Esophagus muscularis mucosa (tissue), 4 donors: ENCODE results near the gene KRT23. TPM values are rescaled to one million over a fixed set of nuclear protein-coding genes. Genes with fewer than 3 reads are reported as not detected.

Source experiments
- DNase-seq: peaks from one replicate; pipeline ENCODE4 v3.0.0-alpha.2; 2017; ENCODE audit errors: extremely low spot score
- H3K27ac ChIP-seq, 4 donors: fragments of 200-600 bp; sonication (generic); replicated peaks in 1 of 4; 1 replicate in 3 of 4; 2 replicates in 1 of 4; pipeline ENCODE4 v1.5.1; 2016 to 2019; ENCODE audit warnings: mild to moderate bottlenecking in 1 of 4
- H3K27me3 ChIP-seq, 4 donors: fragments of 200-600 bp; sonication (generic); one replicate each; pipeline versions ENCODE4 v1.5.1 to v1.6.0; 2016 to 2019
- H3K36me3 ChIP-seq, 4 donors: fragments of 200-600 bp; sonication (generic); one replicate each; pipeline ENCODE4 v1.5.1; 2016 to 2019
- H3K4me1 ChIP-seq, 4 donors: fragments of 200-600 bp; sonication (generic); one replicate each; pipeline ENCODE4 v1.5.1; 2016 to 2019
- H3K4me3 ChIP-seq, 4 donors: fragments of 200-600 bp; sonication (generic); 1 replicate in 2 of 4; 2 replicates in 2 of 4; pipeline ENCODE4 v1.5.1; 2016 to 2019; ENCODE audit warnings: mild to moderate bottlenecking in 4 of 4, moderate library complexity in 1 of 4
- H3K9me3 ChIP-seq, 4 donors: fragments of 200-600 bp; sonication (generic); 1 replicate in 3 of 4; 2 replicates in 1 of 4; pipeline ENCODE4 v1.5.1; 2016 to 2019
- EP300 ChIP-seq: sonication (generic); formaldehyde crosslinking; IDR thresholded peaks from one replicate; pipeline ENCODE4 v1.6.1; 2017; ENCODE audit warnings: antibody characterized with exemption
- POLR2A ChIP-seq: fragments of 450-650 bp; IDR thresholded peaks from one replicate; pipeline ENCODE4 v1.6.1; 2017; ENCODE audit warnings: antibody characterized with exemption, moderate library complexity, mild to moderate bottlenecking, low read depth
- POLR2AphosphoS5 ChIP-seq, 2 donors: sonication (generic); formaldehyde crosslinking; IDR thresholded peaks; one replicate each; pipeline ENCODE4 v1.6.1; 2017; ENCODE audit warnings: antibody characterized with exemption in 2 of 2
- WGBS: methylation state at CpG from one replicate; pipeline ENCODE4 v1.1.5; 2018; 5-methylcytosine and 5-hydroxymethylcytosine counted together
- intact Hi-C: fragments of 100-400 bp; cut with DNase I; formaldehyde crosslinking; loops from one replicate; pipeline ENCODE4 v1.15.1; 2023
- total RNA-seq, 4 donors: library from RNA; depleted of rRNA; stranded (reverse); fragments of >200 nt; gene quantifications; one replicate each; pipeline versions ENCODE4 v1.1.0 to v1.2.1, GENCODE V29; 2016
- TF ChIP-seq, protein P1 (sequence below), 3 experiments: fragments of 200-600 bp in 2 of 3; fragments of 450-650 bp in 1 of 3; sonication (generic) in 2 of 3; IDR thresholded peaks; one replicate each; pipeline ENCODE4 v1.5.1; 2017 to 2019; ENCODE audit warnings: antibody characterized with exemption in 3 of 3, mild to moderate bottlenecking in 2 of 3, moderate library complexity in 1 of 3

Gene KRT23
- under 1 TPM in 1 of 4 donors, not detected in 3; 0.50 TPM for total RNA-seq

DNA sequence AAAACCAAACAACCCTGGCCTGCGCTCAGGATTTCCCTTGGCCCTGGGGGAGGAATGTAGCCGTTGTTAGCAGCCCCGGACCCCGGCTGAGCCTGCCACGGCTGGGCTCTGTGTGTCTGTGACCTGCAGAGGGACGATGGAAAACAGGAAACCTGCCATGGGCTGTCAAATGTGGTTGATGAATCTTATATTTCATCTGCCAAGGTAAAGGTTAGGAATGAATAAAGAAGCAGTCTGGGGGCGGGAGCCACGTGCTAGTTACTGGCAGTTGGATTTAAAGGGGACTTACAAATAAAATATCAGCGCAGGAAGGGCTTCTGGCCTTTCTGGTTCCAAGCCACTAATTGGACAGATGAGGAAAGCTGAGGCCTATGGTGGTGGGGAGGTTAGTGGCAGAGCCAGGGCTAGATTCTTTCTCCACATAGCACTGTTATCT, at the start of gene KRT23:
KRT23 (minus strand) TSS at position 263 of the 436 bp plus-strand sequence. CDS start 1,043 bp downstream, outside the sequence.
- DNase-seq, result no peak
- TF ChIP-seq, protein P1, sequence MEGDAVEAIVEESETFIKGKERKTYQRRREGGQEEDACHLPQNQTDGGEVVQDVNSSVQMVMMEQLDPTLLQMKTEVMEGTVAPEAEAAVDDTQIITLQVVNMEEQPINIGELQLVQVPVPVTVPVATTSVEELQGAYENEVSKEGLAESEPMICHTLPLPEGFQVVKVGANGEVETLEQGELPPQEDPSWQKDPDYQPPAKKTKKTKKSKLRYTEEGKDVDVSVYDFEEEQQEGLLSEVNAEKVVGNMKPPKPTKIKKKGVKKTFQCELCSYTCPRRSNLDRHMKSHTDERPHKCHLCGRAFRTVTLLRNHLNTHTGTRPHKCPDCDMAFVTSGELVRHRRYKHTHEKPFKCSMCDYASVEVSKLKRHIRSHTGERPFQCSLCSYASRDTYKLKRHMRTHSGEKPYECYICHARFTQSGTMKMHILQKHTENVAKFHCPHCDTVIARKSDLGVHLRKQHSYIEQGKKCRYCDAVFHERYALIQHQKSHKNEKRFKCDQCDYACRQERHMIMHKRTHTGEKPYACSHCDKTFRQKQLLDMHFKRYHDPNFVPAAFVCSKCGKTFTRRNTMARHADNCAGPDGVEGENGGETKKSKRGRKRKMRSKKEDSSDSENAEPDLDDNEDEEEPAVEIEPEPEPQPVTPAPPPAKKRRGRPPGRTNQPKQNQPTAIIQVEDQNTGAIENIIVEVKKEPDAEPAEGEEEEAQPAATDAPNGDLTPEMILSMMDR (IDR thresholded peaks at IDR 0.05), result no peak
- no peak for TF ChIP-seq POLR2AphosphoS5 (IDR thresholded peaks at IDR 0.05)
- TF ChIP-seq POLR2A, result no peak
- no peak for TF ChIP-seq EP300
- no peaks in the 10 kb centered on the region for H3K36me3 ChIP-seq
- intact Hi-C loops, result no loop called here
- H3K4me1 ChIP-seq, result peaks cover 0 to 10% (median 9%) of the 10 kb centered on the region in 4 donors
- WGBS, result 21% methylated on average over 9 of the region's 9 CpGs
- no peaks in the 10 kb centered on the region for H3K9me3 ChIP-seq
- H3K27me3 ChIP-seq, result no peaks in the 10 kb centered on the region
- H3K4me3 ChIP-seq, result no peak within 1 kb of the TSS
- no peak within 1 kb of the TSS for H3K27ac ChIP-seq

DNA sequence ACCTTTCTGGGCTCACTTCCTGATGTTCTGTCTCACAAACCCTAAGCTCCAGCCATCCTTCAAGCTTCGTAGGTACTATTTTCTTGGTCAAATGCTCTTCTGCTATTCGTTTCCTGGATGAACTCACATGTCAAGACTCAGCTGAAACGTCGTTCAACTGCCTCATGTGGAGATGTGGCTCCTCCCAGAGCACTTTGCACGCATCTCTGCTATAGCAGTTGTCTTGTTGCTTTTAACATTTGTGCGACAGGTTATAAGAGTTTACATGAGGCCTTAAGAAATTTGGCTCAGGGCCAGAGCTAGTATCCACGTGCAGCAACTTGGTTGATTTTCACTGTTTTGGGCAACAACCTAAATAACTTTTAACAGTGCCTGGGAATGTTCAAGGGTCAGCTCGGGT, 49.5 kb upstream of the KRT23 start:
- WGBS, result 68% methylated on average over 8 of the region's 8 CpGs
- intact Hi-C loops, result no loop called here

GRCh38 chr17:40984226-40984625, 46.8 kb upstream of the KRT23 start, which contains the start of gene KRT40:
Gene KRT40, minus strand, starts transcription at chr17:40984326. Its CDS starts 53 bp downstream, at chr17:40984273.
- WGBS, result 71% methylated on average over 3 of the region's 3 CpGs
- TF ChIP-seq EP300 (no peak), POLR2A (no peak), POLR2AphosphoS5 (IDR thresholded peaks at IDR 0.05) (no peak)
- TF ChIP-seq, protein P1 (IDR thresholded peaks at IDR 0.05), result no peak
- intact Hi-C loops, result no loop called here

More for the DNA sequence above, 49.5 kb upstream of the KRT23 start:
- Histone ChIP-seq H3K27me3 (peaks cover 0 to 4% (median 2%) of the 10 kb centered on the region in 4 donors), H3K9me3 (no peaks in the 10 kb centered on the region), H3K4me1 (no peaks in the 10 kb centered on the region), H3K27ac (no peak overlapping the region), H3K36me3 (no peaks in the 10 kb centered on the region), H3K4me3 (no peak overlapping the region)
- DNase-seq, result no peak
- TF ChIP-seq, protein P1 (IDR thresholded peaks at IDR 0.05), result no peak
- TF ChIP-seq EP300 (no peak), POLR2AphosphoS5 (IDR thresholded peaks at IDR 0.05) (no peak), POLR2A (no peak)

DNA sequence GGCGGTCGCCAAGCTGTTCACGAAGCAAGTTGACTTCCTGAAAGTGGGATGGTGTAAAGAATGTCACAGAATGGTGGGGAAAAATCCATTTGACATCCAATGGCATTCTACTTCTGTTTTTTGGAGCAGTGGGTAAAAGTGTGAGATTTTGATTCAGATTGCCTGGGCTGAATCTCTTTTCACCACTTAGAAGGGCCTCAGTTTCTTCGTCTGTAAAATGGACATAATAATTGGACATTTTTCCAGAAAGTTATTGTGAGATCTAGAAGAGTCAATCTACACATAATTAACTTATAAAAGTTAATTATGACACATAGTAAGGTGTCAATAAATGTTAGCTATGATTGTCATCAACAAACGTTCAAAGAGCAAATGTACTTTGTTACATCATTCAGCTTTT, 43.7 kb upstream of the KRT23 start:
- H3K4me1 ChIP-seq, result peaks cover 6 to 10% (median 8%) of the 10 kb centered on the region in 4 donors
- no peak overlapping the region for H3K27ac ChIP-seq
- H3K36me3 ChIP-seq, result no peaks in the 10 kb centered on the region
- H3K4me3 ChIP-seq, result no peak overlapping the region
- H3K9me3 ChIP-seq, result no peaks in the 10 kb centered on the region
- TF ChIP-seq POLR2A (no peak), EP300 (no peak), POLR2AphosphoS5 (IDR thresholded peaks at IDR 0.05) (no peak)
- TF ChIP-seq, protein P1 (IDR thresholded peaks at IDR 0.05), result no peak
- WGBS, result 55% methylated on average over 5 of the region's 5 CpGs
- intact Hi-C loops, result no loop called here
- H3K27me3 ChIP-seq, result peaks cover 0 to 7% (median 0%) of the 10 kb centered on the region in 4 donors
- DNase-seq, result no peak

More at GRCh38 chr17:40984226-40984625, 46.8 kb upstream of the KRT23 start, which contains the start of gene KRT40:
- no peaks in the 10 kb centered on the region for H3K9me3 ChIP-seq
- DNase-seq, result no peak
- H3K4me1 ChIP-seq, result peaks cover 6 to 10% (median 8%) of the 10 kb centered on the region in 4 donors
- no peak within 1 kb of the TSS for H3K4me3 ChIP-seq
- no peaks in the 10 kb centered on the region for H3K36me3 ChIP-seq
- H3K27me3 ChIP-seq, result peaks cover 0 to 4% (median 0%) of the 10 kb centered on the region in 4 donors
- no peak within 1 kb of the TSS for H3K27ac ChIP-seq
